22Rv1 (cell line): ENCODE data around the gene KCNK18.

Source experiments
- CTCF ChIP-seq: fragments of 450-650 bp; IDR thresholded peaks from 2 replicates; pipeline ENCODE4 v1.5.1; 2017; ENCODE audit warnings: mild to moderate bottlenecking
- ZFX ChIP-seq: fragments of 450-650 bp; IDR thresholded peaks from 2 replicates; pipeline ENCODE4 v1.6.1; 2017; ENCODE audit warnings: antibody characterized with exemption, borderline replicate concordance

- TF ChIP-seq CTCF: no peak
- TF ChIP-seq ZFX: no peak
Observed at GRCh38 chr10:117248750-117249465, 51.6 kb downstream of the KCNK18 start.
